Measurements from ENCODE around the gene RASGRF1.

The RASGRF1 gene

GRCh38 chr15:79065706-79066376, 24.7 kb downstream of the RASGRF1 start:
- DNase-seq, result no peak

- DNase-seq, result no peak
Observed at GRCh38 chr15:79065361-79065705, 25.2 kb downstream of the RASGRF1 start.

- DNase-seq, result no peak
Observed at GRCh38 chr15:79064496-79064895, 26.1 kb downstream of the RASGRF1 start.

- no peak for DNase-seq
Observed at GRCh38 chr15:79060175-79060574, 30.4 kb downstream of the RASGRF1 start.

- no peak for DNase-seq
Observed at GRCh38 chr15:79059081-79059572, 31.5 kb downstream of the RASGRF1 start.

GRCh38 chr15:79058260-79058850, 32.2 kb downstream of the RASGRF1 start:
- no peak for DNase-seq

GRCh38 chr15:79057050-79057449, 33.5 kb downstream of the RASGRF1 start:
- DNase-seq, result no peak

- DNase-seq, result no peak
Observed at GRCh38 chr15:79054350-79054749, 36.2 kb downstream of the RASGRF1 start.

- no peak for DNase-seq
Observed at GRCh38 chr15:79053894-79054293, 36.7 kb downstream of the RASGRF1 start.

GRCh38 chr15:79051941-79052731, 38.4 kb downstream of the RASGRF1 start:
- DNase-seq, result no peak

GRCh38 chr15:79051029-79051428, 39.6 kb downstream of the RASGRF1 start:
- no peak for DNase-seq

GRCh38 chr15:79050341-79050740, 40.2 kb downstream of the RASGRF1 start:
- no peak for DNase-seq

GRCh38 chr15:79049416-79049815, 41.2 kb downstream of the RASGRF1 start:
- no peak for DNase-seq

GRCh38 chr15:79047676-79048439, 42.7 kb downstream of the RASGRF1 start:
- DNase-seq, result no peak

- no peak for DNase-seq
Observed at GRCh38 chr15:79046691-79047404, 43.7 kb downstream of the RASGRF1 start.

GRCh38 chr15:79045041-79045440, 45.5 kb downstream of the RASGRF1 start:
- DNase-seq, result no peak

GRCh38 chr15:79042213-79042928, 48.2 kb downstream of the RASGRF1 start:
- no peak for DNase-seq

GRCh38 chr15:79041601-79042168, 48.9 kb downstream of the RASGRF1 start:
- DNase-seq, result no peak

- DNase-seq, result no peak
Observed at GRCh38 chr15:79037848-79038247, 52.7 kb downstream of the RASGRF1 start.

- no peak for DNase-seq
Observed at GRCh38 chr15:79036323-79036722, 54.3 kb downstream of the RASGRF1 start.

GRCh38 chr15:79035814-79036213, 54.8 kb downstream of the RASGRF1 start:
- no peak for DNase-seq

Data from MV-4-11 (cell line).